MCF 10A (cell line): ENCODE results near the gene RHOF. TPM values are rescaled to one million over a fixed set of nuclear protein-coding genes. Genes with fewer than 3 reads are reported as not detected.

Experiments used
- BruUV-seq: library from RNA; stranded (reverse); fragments of 400-500 nt; replicated peaks from 2 replicates; lab custom pipeline; 2021; lab: Mats Ljungman, UMichigan
- CTCF ChIA-PET: fragments of 300-600 bp; sonication (Branson Sonifier 250); formaldehyde crosslinking; extraction: SDS; loops from one replicate; lab custom pipeline; 2021; ENCODE audit warnings: antibody characterized with exemption, inconsistent platforms; lab: Yijun Ruan, JAX
- POLR2A ChIA-PET: fragments of 300-600, 350-650 bp; sonication (Branson Sonifier 250); formaldehyde crosslinking; extraction: SDS; loops from one replicate; lab custom pipeline; 2020; ENCODE audit warnings: antibody characterized with exemption, inconsistent platforms; lab: Yijun Ruan, JAX
- DNase-seq: peaks from one replicate; pipeline ENCODE4 v3.0.0-alpha.2; 2018; ENCODE audit not compliant: unreplicated experiment
- H3K27ac Mint-ChIP-seq: one replicate; pipeline ENCODE4 v1.8.0; 2022; ENCODE audit warnings: mild to moderate bottlenecking, low read depth, mixed read lengths; ENCODE audit not compliant: unreplicated experiment
- H3K27me3 Mint-ChIP-seq: one replicate; pipeline ENCODE4 v1.8.0; 2022; ENCODE audit warnings: mixed read lengths; ENCODE audit not compliant: insufficient read depth, unreplicated experiment
- H3K36me3 Mint-ChIP-seq: one replicate; pipeline ENCODE4 v1.8.0; 2022; ENCODE audit warnings: mild to moderate bottlenecking, moderate library complexity, mixed read lengths; ENCODE audit not compliant: insufficient read depth, unreplicated experiment
- H3K4me1 Mint-ChIP-seq: one replicate; pipeline ENCODE4 v1.8.0; 2022; ENCODE audit warnings: mixed read lengths; ENCODE audit not compliant: insufficient read depth, unreplicated experiment
- H3K4me3 Mint-ChIP-seq: one replicate; pipeline ENCODE4 v1.8.0; 2022; ENCODE audit warnings: mild to moderate bottlenecking, moderate library complexity, mixed read lengths; ENCODE audit not compliant: unreplicated experiment
- H3K9me3 Mint-ChIP-seq: one replicate; pipeline ENCODE4 v1.8.0; 2022; ENCODE audit warnings: mixed read lengths; ENCODE audit not compliant: unreplicated experiment
- CTCF ChIP-seq: fragments of 200-600 bp; IDR thresholded peaks from one replicate; pipeline ENCODE4 v1.8.0; 2022; ENCODE audit warnings: antibody characterized with exemption, mild to moderate bottlenecking; ENCODE audit not compliant: unreplicated experiment
- intact Hi-C: fragments of 100-400 bp; cut with micrococcal nuclease; formaldehyde crosslinking; loops from 2 replicates; pipeline ENCODE4 v1.14.1; 2022
- total RNA-seq: library from RNA; stranded (reverse); gene quantifications from 2 replicates; pipeline ENCODE4 v1.2.3, GENCODE V29; 2022

RHOF gene
- total RNA-seq, 1 experiment from 2014 or later = 9.5 TPM

- no peak overlapping the region for H3K4me3 Mint-ChIP-seq
- POLR2A ChIA-PET = interaction anchor here (0.7 to 9.2 kb wide), 3 partner anchors 9 to 309 kb away, joined by 3 to 167 read pairs (median 4); partner anchors contain the start of gene RHOF
- H3K4me1 Mint-ChIP-seq = peaks cover 40% of the 10 kb centered on the region
- BruUV-seq = no TSS peak
- intact Hi-C loops = no loop called here
- no peak for TF ChIP-seq CTCF
- DNase-seq = no peak
- CTCF ChIA-PET = interaction anchor here (0.8 to 17.2 kb wide), 5 partner anchors 6 to 91 kb away, joined by 3 to 301 read pairs (median 4); partner anchors contain the start of gene RHOF
- no peak overlapping the region for H3K27ac Mint-ChIP-seq
- H3K27me3 Mint-ChIP-seq = no peaks in the 10 kb centered on the region
- no peaks in the 10 kb centered on the region for H3K9me3 Mint-ChIP-seq
- peaks cover 8% of the 10 kb centered on the region for H3K36me3 Mint-ChIP-seq
These were observed 5.2 kb downstream of the RHOF start for GRCh38 chr12:121788176-121788818.

- CTCF ChIA-PET = interaction anchor here (0.6 to 17.2 kb wide), 6 partner anchors 7 to 127 kb away, joined by 3 to 301 read pairs (median 4); partner anchors contain the start of gene RHOF
- H3K27ac Mint-ChIP-seq = no peak overlapping the region
These were observed 6.1 kb downstream of the RHOF start for GRCh38 chr12:121787063-121788025.

GRCh38 chr12:121786440-121786825 lies 7.1 kb downstream of the RHOF start:
- no peak overlapping the region for H3K4me3 Mint-ChIP-seq
- H3K9me3 Mint-ChIP-seq = no peaks in the 10 kb centered on the region
- H3K36me3 Mint-ChIP-seq = peaks cover 8% of the 10 kb centered on the region
- peak; percentile 100 for DNase-seq
- intact Hi-C loops = no loop called here
- H3K27me3 Mint-ChIP-seq = no peaks in the 10 kb centered on the region
- no TSS peak for BruUV-seq
- peak overlapping the region; percentile 76 for H3K27ac Mint-ChIP-seq
- CTCF ChIA-PET = interaction anchor here (0.6 to 17.2 kb wide), 4 partner anchors 8 to 154 kb away, joined by 3 to 301 read pairs (median 7); partner anchors contain the start of gene RHOF
- peaks cover 35% of the 10 kb centered on the region for H3K4me1 Mint-ChIP-seq
- no peak for TF ChIP-seq CTCF
- POLR2A ChIA-PET = interaction anchor here (0.9 to 9.2 kb wide), 5 partner anchors 8 to 101 kb away, joined by 4 to 167 read pairs (median 5); partner anchors contain the start of gene RHOF

More at GRCh38 chr12:121787063-121788025, 6.1 kb downstream of the RHOF start:
- Mint-ChIP-seq H3K9me3 (no peaks in the 10 kb centered on the region), H3K27me3 (no peaks in the 10 kb centered on the region), H3K4me3 (no peak overlapping the region), H3K4me1 (peaks cover 36% of the 10 kb centered on the region), H3K36me3 (peaks cover 8% of the 10 kb centered on the region)
- intact Hi-C loops = no loop called here
- peak; percentile 42 for DNase-seq
- TF ChIP-seq CTCF = no peak
- POLR2A ChIA-PET = interaction anchor here (0.7 to 9.2 kb wide), 7 partner anchors 9 to 310 kb away, joined by 3 to 167 read pairs (median 5); partner anchors contain the start of gene RHOF
- BruUV-seq = no TSS peak
